Tibial nerve (tissue), 4 donors: ENCODE measurements around the gene CCNY. TPM values are rescaled to one million over a fixed set of nuclear protein-coding genes. Genes with fewer than 3 reads are reported as not detected.

Source experiments
- DNase-seq, 2 donors: peaks; one replicate each; pipeline ENCODE4 v3.0.0-alpha.2; 2019; ENCODE audit warnings: low spot score in 2 of 2
- H3K27ac ChIP-seq, 4 donors: fragments of 200-600 bp; sonication (generic) in 3 of 4; one replicate each; pipeline ENCODE4 v1.5.1; 2017 to 2019; ENCODE audit warnings: mild to moderate bottlenecking in 1 of 4
- H3K27me3 ChIP-seq, 2 donors: fragments of 200-600 bp; sonication (generic) in 1 of 2; one replicate each; pipeline versions ENCODE4 v1.5.1 to v1.6.0; 2017 to 2019
- H3K36me3 ChIP-seq, 3 donors: fragments of 200-600 bp; sonication (generic); one replicate each; pipeline ENCODE4 v1.5.1; 2018 to 2019
- H3K4me1 ChIP-seq, 4 donors: fragments of 200-600 bp; sonication (generic) in 3 of 4; one replicate each; pipeline ENCODE4 v1.5.1; 2017 to 2019
- H3K4me3 ChIP-seq, 4 donors: fragments of 200-600 bp; sonication (generic) in 3 of 4; one replicate each; pipeline ENCODE4 v1.5.1; 2017 to 2019; ENCODE audit warnings: mild to moderate bottlenecking in 1 of 4, moderate library complexity in 1 of 4
- H3K9me3 ChIP-seq, 4 donors: fragments of 200-600 bp; sonication (generic) in 3 of 4; one replicate each; pipeline ENCODE4 v1.5.1; 2017 to 2019
- EP300 ChIP-seq, 2 donors: sonication (generic); formaldehyde crosslinking; IDR thresholded peaks; one replicate each; pipeline ENCODE4 v1.6.1; 2017; ENCODE audit warnings: antibody characterized with exemption in 2 of 2, mild to moderate bottlenecking in 1 of 2
- POLR2A ChIP-seq, 2 donors: fragments of 450-650 bp; IDR thresholded peaks; one replicate each; pipeline ENCODE4 v1.6.1; 2017; ENCODE audit warnings: antibody characterized with exemption in 2 of 2, mild to moderate bottlenecking in 2 of 2, moderate library complexity in 2 of 2
- WGBS, 2 donors: methylation state at CpG; one replicate each; pipeline ENCODE4 v1.1.5; 2018; 5-methylcytosine and 5-hydroxymethylcytosine counted together
- total RNA-seq, 4 donors: library from RNA; depleted of rRNA; stranded (reverse); fragments of >200 nt; gene quantifications; one replicate each; pipeline ENCODE4 v1.1.0, GENCODE V29; 2016
- TF ChIP-seq, protein P1 (sequence below), 5 experiments: fragments of 200-600 bp in 3 of 5; fragments of 450-650 bp in 2 of 5; sonication (generic) in 3 of 5; IDR thresholded peaks; one replicate each; pipeline ENCODE4 v1.5.1; 2016 to 2019; ENCODE audit warnings: antibody characterized with exemption in 5 of 5, mild to moderate bottlenecking in 3 of 5, moderate library complexity in 2 of 5

The CCNY gene
- total RNA-seq, 4 donors from 2014 or later: 24.3 to 27.6 (median 26.5) TPM

DNA sequence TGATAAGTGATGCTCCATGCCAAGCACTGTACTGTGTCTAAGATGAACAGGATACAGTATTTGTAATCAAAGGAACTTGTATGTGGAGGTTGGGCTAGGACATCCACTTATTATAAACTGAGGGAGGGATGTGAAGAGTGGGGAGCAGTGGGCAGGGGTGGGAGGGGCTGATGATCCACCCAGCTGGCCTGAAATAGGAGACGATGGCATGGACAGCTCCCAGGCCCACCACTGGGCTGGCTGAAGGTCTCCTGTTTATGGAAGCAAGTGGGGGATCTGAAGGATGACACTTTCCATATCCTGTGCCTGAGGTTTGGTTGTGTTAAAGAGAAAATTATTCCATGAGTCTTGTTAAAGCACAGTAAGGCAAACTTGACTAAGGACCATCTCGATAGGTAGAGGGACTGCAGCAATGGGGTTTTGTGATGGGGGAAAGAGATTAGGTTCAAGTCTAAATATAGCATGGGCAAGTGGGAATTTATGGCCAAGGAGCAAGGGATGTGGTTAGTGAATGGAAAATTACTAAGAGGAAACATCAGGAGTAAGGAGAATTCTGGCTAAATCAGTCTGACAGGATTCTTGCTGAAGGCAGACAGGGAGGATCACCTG is 124.6 kb downstream of the CCNY start:
- 63 to 78% methylated on average over 2 of the region's 2 CpGs for WGBS, 2 donors

DNA sequence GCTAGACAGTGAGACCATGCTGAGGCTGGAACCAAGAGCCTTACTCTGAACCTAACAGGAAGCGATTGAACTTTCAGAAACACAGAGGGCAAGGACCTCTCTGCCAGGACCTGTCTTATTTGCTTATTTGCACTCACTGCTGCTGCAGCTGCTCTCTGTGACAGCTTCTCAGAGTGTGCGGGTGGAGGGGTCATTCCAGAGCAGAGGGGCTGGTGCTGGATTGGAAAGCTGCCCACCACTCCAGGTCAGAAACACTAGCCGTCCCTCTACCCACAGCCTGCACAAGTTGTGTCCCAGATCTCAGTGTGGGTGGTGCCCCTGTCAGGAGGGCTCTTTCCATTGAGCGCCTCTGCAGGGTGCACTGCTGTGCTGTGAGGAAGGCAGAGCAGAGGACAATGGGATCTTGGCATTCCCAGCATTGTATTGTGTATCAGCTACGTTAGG is 126.2 kb downstream of the CCNY start:
- Histone ChIP-seq H3K27me3 (no peaks in the 10 kb centered on the region), H3K4me3 (no peak overlapping the region), H3K4me1 (peaks cover 0 to 83% (median 42%) of the 10 kb centered on the region in 4 donors), H3K36me3 (no peaks in the 10 kb centered on the region), H3K9me3 (no peaks in the 10 kb centered on the region), H3K27ac (no peak overlapping the region)
- no peak for TF ChIP-seq POLR2A (IDR thresholded peaks at IDR 0.05)
- no peak for TF ChIP-seq EP300 (IDR thresholded peaks at IDR 0.05)
- TF ChIP-seq, protein P1, sequence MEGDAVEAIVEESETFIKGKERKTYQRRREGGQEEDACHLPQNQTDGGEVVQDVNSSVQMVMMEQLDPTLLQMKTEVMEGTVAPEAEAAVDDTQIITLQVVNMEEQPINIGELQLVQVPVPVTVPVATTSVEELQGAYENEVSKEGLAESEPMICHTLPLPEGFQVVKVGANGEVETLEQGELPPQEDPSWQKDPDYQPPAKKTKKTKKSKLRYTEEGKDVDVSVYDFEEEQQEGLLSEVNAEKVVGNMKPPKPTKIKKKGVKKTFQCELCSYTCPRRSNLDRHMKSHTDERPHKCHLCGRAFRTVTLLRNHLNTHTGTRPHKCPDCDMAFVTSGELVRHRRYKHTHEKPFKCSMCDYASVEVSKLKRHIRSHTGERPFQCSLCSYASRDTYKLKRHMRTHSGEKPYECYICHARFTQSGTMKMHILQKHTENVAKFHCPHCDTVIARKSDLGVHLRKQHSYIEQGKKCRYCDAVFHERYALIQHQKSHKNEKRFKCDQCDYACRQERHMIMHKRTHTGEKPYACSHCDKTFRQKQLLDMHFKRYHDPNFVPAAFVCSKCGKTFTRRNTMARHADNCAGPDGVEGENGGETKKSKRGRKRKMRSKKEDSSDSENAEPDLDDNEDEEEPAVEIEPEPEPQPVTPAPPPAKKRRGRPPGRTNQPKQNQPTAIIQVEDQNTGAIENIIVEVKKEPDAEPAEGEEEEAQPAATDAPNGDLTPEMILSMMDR (IDR thresholded peaks at IDR 0.05): no peak
- DNase-seq: no peak
- WGBS, 2 donors: 52 to 67% methylated on average over 5 of the region's 5 CpGs

More for the DNA sequence above, 124.6 kb downstream of the CCNY start:
- DNase-seq: no peak
- H3K27ac ChIP-seq: no peak overlapping the region
- TF ChIP-seq, protein P1 (IDR thresholded peaks at IDR 0.05): no peak
- TF ChIP-seq EP300 (IDR thresholded peaks at IDR 0.05): no peak
- no peak overlapping the region for H3K4me3 ChIP-seq
- H3K27me3 ChIP-seq: no peaks in the 10 kb centered on the region
- H3K36me3 ChIP-seq: no peaks in the 10 kb centered on the region
- peaks cover 0 to 95% (median 48%) of the 10 kb centered on the region in 4 donors for H3K4me1 ChIP-seq
- H3K9me3 ChIP-seq: no peaks in the 10 kb centered on the region

DNA sequence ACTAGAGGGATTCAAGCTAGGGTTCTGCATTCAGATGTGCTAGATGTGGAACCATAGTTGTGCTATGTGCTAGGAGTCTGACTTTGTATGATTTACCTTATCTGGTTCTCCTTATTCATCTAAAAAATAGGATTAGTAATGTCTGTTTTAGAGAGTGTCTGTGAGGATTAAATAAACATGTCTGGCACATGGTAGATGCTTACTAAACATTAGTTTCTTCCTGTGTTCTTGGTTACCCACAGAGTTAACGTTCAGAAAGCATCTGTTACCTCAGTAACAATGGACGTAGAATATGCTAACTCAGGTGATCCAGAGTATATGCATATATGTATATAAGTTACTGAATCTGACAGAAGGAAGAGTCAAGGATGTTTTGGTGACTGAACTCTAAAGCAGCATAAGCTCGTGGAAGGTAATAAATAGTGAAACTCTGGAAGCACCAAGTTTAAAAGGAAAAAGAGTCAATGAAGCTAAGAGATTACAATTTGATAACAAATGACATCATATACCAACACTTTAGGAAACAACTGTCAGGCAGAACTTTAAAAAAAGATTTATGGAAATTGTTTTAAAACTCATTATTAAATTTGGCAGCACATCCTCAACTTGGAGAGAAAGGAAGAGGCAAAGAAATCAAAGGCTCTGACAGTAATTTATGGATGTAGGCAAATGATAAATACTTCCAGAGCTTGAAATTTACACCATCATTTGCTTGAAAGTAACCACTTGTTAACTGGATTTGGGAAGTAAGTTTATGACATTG is 127.0 kb downstream of the CCNY start:
- no peak overlapping the region for H3K4me3 ChIP-seq
- WGBS, 2 donors: 56 to 67% methylated on average over 3 of the region's 3 CpGs
- H3K9me3 ChIP-seq: no peaks in the 10 kb centered on the region
- H3K4me1 ChIP-seq: peaks cover 0 to 80% (median 39%) of the 10 kb centered on the region in 4 donors
- H3K27ac ChIP-seq: no peak overlapping the region
- TF ChIP-seq, protein P1 (IDR thresholded peaks at IDR 0.05): no peak
- no peak for TF ChIP-seq POLR2A (IDR thresholded peaks at IDR 0.05)
- TF ChIP-seq EP300 (IDR thresholded peaks at IDR 0.05): no peak
- no peaks in the 10 kb centered on the region for H3K36me3 ChIP-seq
- DNase-seq: no peak
- no peaks in the 10 kb centered on the region for H3K27me3 ChIP-seq

DNA sequence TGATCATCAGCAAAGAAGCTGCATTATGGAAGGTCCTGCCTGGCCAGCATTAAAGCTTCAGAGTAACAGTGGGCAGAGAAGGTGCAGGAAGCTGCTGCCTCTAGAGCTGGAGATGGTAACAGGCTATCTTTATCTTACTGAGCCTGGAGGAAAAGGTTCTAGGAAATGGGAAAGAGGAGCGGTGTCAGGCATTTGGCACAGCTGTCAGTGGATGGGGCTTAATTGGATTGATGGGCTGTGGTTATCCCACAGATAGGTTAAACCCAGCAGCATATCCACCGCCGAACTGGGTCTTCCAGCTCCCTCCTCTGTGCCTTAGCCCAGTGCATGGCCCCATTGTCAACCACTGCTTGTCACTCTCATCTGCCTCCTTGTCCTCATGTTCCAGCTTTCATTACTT is 127.6 kb downstream of the CCNY start:
- no peak overlapping the region for H3K4me3 ChIP-seq
- 80 to 89% methylated on average over 3 of the region's 3 CpGs for WGBS, 2 donors
- H3K4me1 ChIP-seq: peaks cover 0 to 75% (median 36%) of the 10 kb centered on the region in 4 donors
- no peaks in the 10 kb centered on the region for H3K27me3 ChIP-seq
- H3K27ac ChIP-seq: no peak overlapping the region
- H3K36me3 ChIP-seq: no peaks in the 10 kb centered on the region
- H3K9me3 ChIP-seq: no peaks in the 10 kb centered on the region
- DNase-seq: no peak
- TF ChIP-seq POLR2A (IDR thresholded peaks at IDR 0.05): no peak
- TF ChIP-seq, protein P1 (IDR thresholded peaks at IDR 0.05): no peak
- TF ChIP-seq EP300 (IDR thresholded peaks at IDR 0.05): no peak

DNA sequence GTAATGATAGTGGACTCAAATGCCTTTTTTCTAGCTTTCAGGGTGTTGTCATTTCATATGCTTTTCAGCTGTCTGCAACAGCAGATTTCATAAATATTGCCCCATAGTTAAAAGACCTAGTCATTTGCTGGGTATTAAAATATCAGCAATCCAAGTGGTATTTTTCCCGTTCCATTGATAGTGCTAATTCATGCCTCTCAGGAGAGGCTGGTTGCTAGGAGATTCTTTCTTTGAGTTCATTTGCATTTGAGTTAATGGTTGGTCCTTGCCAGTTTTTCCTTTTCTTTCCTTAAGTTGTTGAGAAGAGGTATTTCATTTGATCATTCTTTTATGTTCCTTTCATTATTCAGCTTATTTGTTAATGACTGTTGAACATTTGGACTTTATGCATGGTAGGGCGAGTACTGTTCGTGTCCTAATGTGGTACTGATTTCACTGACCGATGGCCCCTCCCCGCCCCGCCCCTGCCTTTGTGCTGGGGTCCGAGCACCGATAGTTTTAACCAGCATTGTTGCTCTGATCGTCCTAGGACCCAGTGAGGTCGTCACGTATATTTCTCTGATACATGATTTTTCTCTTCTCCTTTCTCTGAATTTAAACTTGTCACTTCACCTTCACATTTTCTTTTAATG is 128.6 kb downstream of the CCNY start:
- 64 to 68% methylated on average over 11 of the region's 11 CpGs for WGBS, 2 donors
- TF ChIP-seq, protein P1 (IDR thresholded peaks at IDR 0.05): no peak
- no peak for TF ChIP-seq POLR2A (IDR thresholded peaks at IDR 0.05)
- no peak for TF ChIP-seq EP300 (IDR thresholded peaks at IDR 0.05)
- no peak for DNase-seq
- H3K27me3 ChIP-seq: no peaks in the 10 kb centered on the region
- H3K4me1 ChIP-seq: peaks cover 0 to 71% (median 36%) of the 10 kb centered on the region in 4 donors
- no peaks in the 10 kb centered on the region for H3K36me3 ChIP-seq
- H3K27ac ChIP-seq: no peak overlapping the region
- no peak overlapping the region for H3K4me3 ChIP-seq
- H3K9me3 ChIP-seq: no peaks in the 10 kb centered on the region
